Upper lobe of left lung (tissue), 6 donors: Measurements from ENCODE around the gene MFSD12. TPM values are rescaled to one million over a fixed set of nuclear protein-coding genes. Genes with fewer than 3 reads are reported as not detected.

ENCODE experiments used
- ATAC-seq, 2 donors: fragments of 200-7000 bp; cut with Tn5 transposase; one replicate each; pipeline ENCODE4 v1.9.1; 2022; ENCODE audit warnings: mild to moderate bottlenecking in 2 of 2, moderate library complexity in 2 of 2; ENCODE audit not compliant: low FRiP score in 2 of 2
- DNase-seq, 2 donors: peaks; one replicate each; pipeline ENCODE4 v3.0.0-alpha.2; 2019 to 2020
- H3K27ac ChIP-seq, 4 donors: fragments of 200-600 bp; sonication (generic); one replicate each; pipeline ENCODE4 v1.5.1; 2016 to 2019
- H3K27me3 ChIP-seq, 4 donors: fragments of 200-600 bp; sonication (generic); one replicate each; pipeline ENCODE4 v1.5.1; 2017 to 2019
- H3K36me3 ChIP-seq, 4 donors: fragments of 200-600 bp; sonication (generic); one replicate each; pipeline ENCODE4 v1.5.1; 2016 to 2019
- H3K4me1 ChIP-seq, 4 donors: fragments of 200-600 bp; sonication (generic); one replicate each; pipeline ENCODE4 v1.5.1; 2018 to 2019
- H3K4me3 ChIP-seq, 4 donors: fragments of 200-600 bp; sonication (generic); one replicate each; pipeline ENCODE4 v1.5.1; 2017 to 2019; ENCODE audit warnings: mild to moderate bottlenecking in 2 of 4, moderate library complexity in 1 of 4
- H3K9me3 ChIP-seq, 4 donors: fragments of 200-600 bp; sonication (generic); one replicate each; pipeline ENCODE4 v1.5.1; 2018 to 2019
- EP300 ChIP-seq, 4 donors: sonication (generic); formaldehyde crosslinking; IDR thresholded peaks; one replicate each; pipeline ENCODE4 v1.5.1; 2017; ENCODE audit warnings: antibody characterized with exemption in 4 of 4, control low read depth in 2 of 4
- POLR2A ChIP-seq, 4 donors: fragments of 450-650 bp; IDR thresholded peaks; one replicate each; pipeline ENCODE4 v1.5.1; 2016 to 2017; ENCODE audit warnings: antibody characterized with exemption in 4 of 4, mild to moderate bottlenecking in 2 of 4
- POLR2AphosphoS5 ChIP-seq, 2 donors: sonication (generic); formaldehyde crosslinking; IDR thresholded peaks; one replicate each; pipeline ENCODE4 v1.5.1; 2017; ENCODE audit warnings: antibody characterized with exemption in 2 of 2
- WGBS, 2 donors: methylation state at CpG; one replicate each; pipeline ENCODE4 v1.1.5; 2017 to 2018; 5-methylcytosine and 5-hydroxymethylcytosine counted together
- total RNA-seq, 6 donors: library from RNA; depleted of rRNA in 4 of 6; stranded (reverse); fragments of >200 nt in 4 of 6; gene quantifications; one replicate each; pipeline versions ENCODE4 v1.1.0 to v1.2.1, GENCODE V29; 2016 to 2021
- TF ChIP-seq, protein P1 (sequence below), 6 experiments: fragments of 450-650 bp in 4 of 6; fragments of 200-600 bp in 2 of 6; sonication (generic) in 2 of 6; IDR thresholded peaks; one replicate each; pipeline ENCODE4 v1.5.1; 2016 to 2019; ENCODE audit warnings: antibody characterized with exemption in 6 of 6
- donor health status: DM: no; HTN: no; CAD: no; lungs with moderate emphysema.
- donor health status: DM: no; HTN: yes; CAD: no; lungs with severe emphysema.

Gene MFSD12
- total RNA-seq, result 100 to 1,000 TPM in 2 of 6 donors, 10 to 100 TPM in 4; 44.2 to 178 (median 96.0) TPM

DNA sequence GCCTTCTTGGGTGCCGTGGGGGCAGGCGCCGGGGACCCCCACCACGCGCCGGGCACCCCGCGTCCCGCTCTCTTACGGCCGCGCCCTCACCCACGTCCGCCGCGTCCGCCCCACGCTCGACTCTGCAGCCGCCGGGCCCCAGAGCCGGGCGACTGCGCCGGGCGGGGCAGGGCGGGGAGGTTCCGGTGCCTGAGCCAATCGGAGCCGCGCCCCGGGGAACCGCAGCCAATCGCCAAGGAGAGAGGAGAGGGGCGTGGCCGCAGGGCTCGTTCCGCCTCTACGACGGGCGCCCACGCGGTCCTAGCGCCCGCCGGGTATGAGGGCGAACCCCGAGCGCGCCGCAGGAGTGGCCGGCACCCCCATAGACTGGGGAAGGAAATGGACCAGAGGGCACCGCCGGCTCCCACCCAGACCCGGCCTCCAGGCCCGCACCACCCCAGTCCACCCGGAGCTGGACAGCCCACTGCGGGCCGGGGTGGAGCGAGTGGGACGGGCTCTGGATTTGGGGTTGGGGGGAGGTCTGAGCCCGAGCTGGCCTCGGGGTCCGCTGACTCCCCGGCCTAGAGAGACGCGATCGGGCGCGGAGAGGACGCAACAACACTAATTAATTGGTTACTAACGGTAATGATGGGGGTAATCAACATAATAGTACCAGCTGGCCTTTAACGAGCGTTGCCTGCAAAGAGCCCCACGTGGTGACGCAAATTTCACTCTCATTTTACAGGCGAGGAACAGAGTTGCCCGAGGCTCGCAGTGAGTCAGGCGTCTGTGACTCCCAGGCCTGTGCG lies at the start of gene MFSD12:
MFSD12 (minus strand) TSS at position 126 of the 788 bp plus-strand sequence. CDS start 183 bp downstream, outside the sequence.
- H3K27ac ChIP-seq, result peak within 1 kb of the TSS; percentile 78 to 89 (median 84)
- peaks cover 21 to 45% (median 39%) of the 10 kb centered on the region in 4 donors for H3K4me1 ChIP-seq
- peak within 1 kb of the TSS; percentile 89 to 99 (median 98) for H3K4me3 ChIP-seq
- TF ChIP-seq, protein P1, sequence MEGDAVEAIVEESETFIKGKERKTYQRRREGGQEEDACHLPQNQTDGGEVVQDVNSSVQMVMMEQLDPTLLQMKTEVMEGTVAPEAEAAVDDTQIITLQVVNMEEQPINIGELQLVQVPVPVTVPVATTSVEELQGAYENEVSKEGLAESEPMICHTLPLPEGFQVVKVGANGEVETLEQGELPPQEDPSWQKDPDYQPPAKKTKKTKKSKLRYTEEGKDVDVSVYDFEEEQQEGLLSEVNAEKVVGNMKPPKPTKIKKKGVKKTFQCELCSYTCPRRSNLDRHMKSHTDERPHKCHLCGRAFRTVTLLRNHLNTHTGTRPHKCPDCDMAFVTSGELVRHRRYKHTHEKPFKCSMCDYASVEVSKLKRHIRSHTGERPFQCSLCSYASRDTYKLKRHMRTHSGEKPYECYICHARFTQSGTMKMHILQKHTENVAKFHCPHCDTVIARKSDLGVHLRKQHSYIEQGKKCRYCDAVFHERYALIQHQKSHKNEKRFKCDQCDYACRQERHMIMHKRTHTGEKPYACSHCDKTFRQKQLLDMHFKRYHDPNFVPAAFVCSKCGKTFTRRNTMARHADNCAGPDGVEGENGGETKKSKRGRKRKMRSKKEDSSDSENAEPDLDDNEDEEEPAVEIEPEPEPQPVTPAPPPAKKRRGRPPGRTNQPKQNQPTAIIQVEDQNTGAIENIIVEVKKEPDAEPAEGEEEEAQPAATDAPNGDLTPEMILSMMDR (IDR thresholded peaks at IDR 0.05), result no peak
- peak; percentile 9 to 84 for TF ChIP-seq POLR2AphosphoS5 (IDR thresholded peaks at IDR 0.05)
- TF ChIP-seq POLR2A (IDR thresholded peaks at IDR 0.05), result peak in 2 of 4 donors; percentile 73 to 96
- peak in 1 of 4 donors; percentile 28 for TF ChIP-seq EP300 (IDR thresholded peaks at IDR 0.05)
- H3K9me3 ChIP-seq, result no peaks in the 10 kb centered on the region
- peak; percentile 98 for ATAC-seq
- no peaks in the 10 kb centered on the region for H3K36me3 ChIP-seq
- 0 to 1% methylated on average over 19 to 20 of the region's 81 CpGs for WGBS, 2 donors
- H3K27me3 ChIP-seq, result no peaks in the 10 kb centered on the region
- DNase-seq, result peak; percentile 90 to 99

DNA sequence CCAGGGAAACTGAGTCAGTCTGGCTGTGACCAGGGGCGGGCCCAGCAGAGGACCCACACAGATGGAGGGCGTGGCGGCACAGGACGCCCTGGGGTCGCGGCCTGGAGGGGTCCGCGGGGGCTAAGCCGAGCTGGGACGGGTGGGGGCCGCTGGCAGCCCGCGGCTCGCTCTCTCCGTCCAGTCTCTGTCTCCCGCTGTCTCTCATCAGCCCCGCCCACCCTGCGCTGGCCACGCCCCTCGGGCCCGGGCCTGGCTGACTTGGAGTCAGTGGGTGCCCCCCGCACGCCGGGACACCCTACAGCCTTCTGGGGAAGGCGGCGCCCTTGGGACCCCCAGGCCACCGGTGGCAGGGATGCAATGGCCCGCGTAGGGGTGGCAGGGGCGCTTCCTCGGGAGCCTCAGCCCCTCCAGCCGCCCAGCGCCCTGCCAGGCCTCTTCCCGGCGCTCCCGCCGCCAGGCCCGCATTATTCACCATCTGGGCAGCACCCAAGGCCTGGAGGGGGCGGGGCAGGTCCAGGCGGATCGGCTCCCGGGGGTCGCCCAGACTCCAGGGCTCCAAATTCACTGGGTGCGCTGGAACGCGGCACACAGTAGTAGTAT lies 49.4 kb upstream of the MFSD12 start, which contains the start of gene TBXA2R:
TBXA2R (minus strand) TSS at position 186 of the 600 bp plus-strand sequence. CDS start 6,241 bp downstream, outside the sequence.
- peaks cover 44 to 63% (median 50%) of the 10 kb centered on the region in 4 donors for H3K4me1 ChIP-seq
- ATAC-seq (peak in 1 of 2 donors; percentile 89), DNase-seq (peak; percentile 66 to 97)
- H3K9me3 ChIP-seq, result no peaks in the 10 kb centered on the region
- no peaks in the 10 kb centered on the region for H3K27me3 ChIP-seq
- H3K27ac ChIP-seq, result peak within 1 kb of the TSS; percentile 70 to 90 (median 80)
- WGBS, 2 donors, result 0 to 3% methylated on average over 13 to 28 of the region's 46 CpGs
- TF ChIP-seq, protein P1 (IDR thresholded peaks at IDR 0.05), result no peak
- TF ChIP-seq POLR2A (IDR thresholded peaks at IDR 0.05), result peak in 1 of 4 donors; percentile 9
- no peak for TF ChIP-seq POLR2AphosphoS5 (IDR thresholded peaks at IDR 0.05)
- no peak for TF ChIP-seq EP300 (IDR thresholded peaks at IDR 0.05)
- H3K4me3 ChIP-seq, result peak within 1 kb of the TSS; percentile 57 to 63 (median 60)
- peaks cover 5 to 12% (median 10%) of the 10 kb centered on the region in 4 donors for H3K36me3 ChIP-seq

DNA sequence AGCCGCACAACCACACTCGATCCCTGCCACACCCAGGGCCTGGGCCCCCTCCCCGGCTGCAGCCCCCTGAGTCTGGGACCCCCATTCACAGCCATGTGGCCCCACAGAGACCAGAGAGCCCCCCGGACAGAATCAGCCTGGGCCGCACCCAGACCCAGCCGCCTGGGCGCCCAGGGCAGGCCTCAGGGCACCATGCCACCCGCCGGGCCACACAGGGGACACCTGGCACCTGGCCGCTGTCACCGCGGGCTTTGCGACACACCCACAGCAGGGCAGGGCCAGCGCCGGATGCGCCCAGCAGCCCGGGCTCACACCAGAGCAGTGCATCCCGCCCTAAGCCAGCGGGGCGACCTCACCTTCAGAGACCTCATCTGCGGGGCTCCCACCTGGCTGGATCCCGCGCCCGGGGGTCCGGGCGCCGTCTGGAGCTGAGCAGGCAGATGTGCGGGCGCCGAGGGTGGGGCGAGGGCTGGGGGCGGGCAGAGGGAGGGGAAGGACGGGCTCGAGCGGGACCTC lies 48.8 kb upstream of the MFSD12 start:
- no peaks in the 10 kb centered on the region for H3K27me3 ChIP-seq
- ATAC-seq (peak in 1 of 2 donors; percentile 20), DNase-seq (peak; percentile 46 to 88)
- TF ChIP-seq POLR2A (IDR thresholded peaks at IDR 0.05) (no peak), POLR2AphosphoS5 (IDR thresholded peaks at IDR 0.05) (no peak), EP300 (IDR thresholded peaks at IDR 0.05) (no peak)
- peaks cover 0 to 6% (median 5%) of the 10 kb centered on the region in 4 donors for H3K36me3 ChIP-seq
- peaks cover 44 to 63% (median 50%) of the 10 kb centered on the region in 4 donors for H3K4me1 ChIP-seq
- peak overlapping the region; percentile 70 to 90 (median 80) for H3K27ac ChIP-seq
- peak overlapping the region; percentile 57 to 63 (median 60) for H3K4me3 ChIP-seq
- WGBS, 2 donors, result 16 to 42% methylated on average over 3 to 6 of the region's 35 CpGs
- H3K9me3 ChIP-seq, result no peaks in the 10 kb centered on the region

GRCh38 chr19:3605770-3606169 lies 48.4 kb upstream of the MFSD12 start:
- ATAC-seq, result no peak
- Histone ChIP-seq H3K4me3 (peak overlapping the region; percentile 57 to 63 (median 60)), H3K9me3 (no peaks in the 10 kb centered on the region), H3K27ac (peak overlapping the region in 3 of 4 donors; percentile 78 to 90 (median 81)), H3K36me3 (peaks cover 0 to 2% (median under 1%) of the 10 kb centered on the region in 4 donors), H3K27me3 (no peaks in the 10 kb centered on the region), H3K4me1 (peaks cover 44 to 63% (median 50%) of the 10 kb centered on the region in 4 donors)
- no peak for TF ChIP-seq EP300 (IDR thresholded peaks at IDR 0.05)
- no peak for TF ChIP-seq POLR2AphosphoS5 (IDR thresholded peaks at IDR 0.05)
- TF ChIP-seq POLR2A (IDR thresholded peaks at IDR 0.05), result no peak
- TF ChIP-seq, protein P1 (IDR thresholded peaks at IDR 0.05), result no peak
- WGBS, 2 donors, result 49 to 52% methylated on average over 5 of the region's 5 CpGs
- no peak for DNase-seq
